ENCODE data around the gene CD200R1. TPM values are rescaled to one million over a fixed set of nuclear protein-coding genes. Genes with fewer than 3 reads are reported as not detected.
A peak's percentile ranks its signal among the peaks of the same experiment; 100 is the strongest.

Gene CD200R1
- total RNA-seq, 4 donors from 2014 or later: 2.9 to 9.6 (median 4.3) TPM

DNA sequence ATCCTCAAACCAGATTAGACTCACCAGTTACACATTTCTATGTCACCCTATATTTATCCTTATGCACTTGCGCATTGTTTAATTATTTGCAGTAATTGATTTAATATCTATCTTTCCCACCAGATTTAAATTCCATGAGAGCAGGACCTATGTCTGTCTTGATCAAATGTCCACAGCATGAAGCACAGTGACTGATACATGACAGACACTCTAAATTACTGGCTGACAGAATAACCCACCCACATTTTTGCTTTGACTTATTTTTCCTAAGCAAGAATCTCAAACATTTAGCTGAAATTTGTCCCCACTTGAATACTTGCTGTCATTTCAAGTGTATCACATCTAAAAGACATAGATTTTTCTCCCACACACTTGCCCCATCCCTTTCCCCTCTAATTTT lies 7.5 kb downstream of the CD200R1 start:
- H3K27ac ChIP-seq: no peak overlapping the region
- intact Hi-C loops (cut with DNase I): no loop called here
- TF ChIP-seq, protein P1, sequence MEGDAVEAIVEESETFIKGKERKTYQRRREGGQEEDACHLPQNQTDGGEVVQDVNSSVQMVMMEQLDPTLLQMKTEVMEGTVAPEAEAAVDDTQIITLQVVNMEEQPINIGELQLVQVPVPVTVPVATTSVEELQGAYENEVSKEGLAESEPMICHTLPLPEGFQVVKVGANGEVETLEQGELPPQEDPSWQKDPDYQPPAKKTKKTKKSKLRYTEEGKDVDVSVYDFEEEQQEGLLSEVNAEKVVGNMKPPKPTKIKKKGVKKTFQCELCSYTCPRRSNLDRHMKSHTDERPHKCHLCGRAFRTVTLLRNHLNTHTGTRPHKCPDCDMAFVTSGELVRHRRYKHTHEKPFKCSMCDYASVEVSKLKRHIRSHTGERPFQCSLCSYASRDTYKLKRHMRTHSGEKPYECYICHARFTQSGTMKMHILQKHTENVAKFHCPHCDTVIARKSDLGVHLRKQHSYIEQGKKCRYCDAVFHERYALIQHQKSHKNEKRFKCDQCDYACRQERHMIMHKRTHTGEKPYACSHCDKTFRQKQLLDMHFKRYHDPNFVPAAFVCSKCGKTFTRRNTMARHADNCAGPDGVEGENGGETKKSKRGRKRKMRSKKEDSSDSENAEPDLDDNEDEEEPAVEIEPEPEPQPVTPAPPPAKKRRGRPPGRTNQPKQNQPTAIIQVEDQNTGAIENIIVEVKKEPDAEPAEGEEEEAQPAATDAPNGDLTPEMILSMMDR (IDR thresholded peaks at IDR 0.05): no peak
- TF ChIP-seq POLR2A (IDR thresholded peaks at IDR 0.05): no peak
- no peaks in the 10 kb centered on the region for H3K36me3 ChIP-seq
- DNase-seq: no peak
- H3K4me3 ChIP-seq: no peak overlapping the region
- H3K4me1 ChIP-seq: peaks cover 0 to 5% (median 0%) of the 10 kb centered on the region in 3 donors
- no peaks in the 10 kb centered on the region for H3K27me3 ChIP-seq
- WGBS, 2 donors: 87 to 100% methylated on average over 1 of the region's 1 CpG
- peaks cover 0 to 21% (median 12%) of the 10 kb centered on the region in 3 donors for H3K9me3 ChIP-seq

DNA sequence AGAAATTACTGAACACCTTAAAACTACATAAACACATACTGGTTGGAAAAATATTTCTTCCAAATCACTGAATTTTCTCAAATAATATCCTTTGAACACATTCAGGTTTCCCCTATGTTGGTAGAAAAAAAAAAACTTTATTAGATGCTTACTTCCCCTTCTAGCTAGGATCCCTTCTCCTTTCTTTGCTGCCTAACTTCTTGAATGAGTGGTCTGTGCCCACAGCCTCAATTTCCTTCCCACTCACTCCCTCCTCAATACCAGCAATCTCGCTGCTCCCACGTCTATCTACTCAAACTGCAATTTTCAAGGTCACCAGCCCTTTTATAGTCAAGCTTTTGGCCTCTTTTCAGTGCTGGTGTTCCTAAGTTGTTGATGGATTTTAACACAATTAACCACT lies 8.3 kb downstream of the CD200R1 start:
- Histone ChIP-seq H3K9me3 (peaks cover 0 to 21% (median 12%) of the 10 kb centered on the region in 3 donors), H3K27ac (no peak overlapping the region), H3K36me3 (no peaks in the 10 kb centered on the region), H3K27me3 (no peaks in the 10 kb centered on the region), H3K4me1 (peaks cover 0 to under 1% (median 0%) of the 10 kb centered on the region in 3 donors), H3K4me3 (no peak overlapping the region)
- DNase-seq: no peak
- intact Hi-C loops (cut with DNase I): no loop called here
- 40 to 83% methylated on average over 2 of the region's 2 CpGs for WGBS, 2 donors
- TF ChIP-seq POLR2A (IDR thresholded peaks at IDR 0.05): no peak
- TF ChIP-seq, protein P1 (IDR thresholded peaks at IDR 0.05): no peak

DNA sequence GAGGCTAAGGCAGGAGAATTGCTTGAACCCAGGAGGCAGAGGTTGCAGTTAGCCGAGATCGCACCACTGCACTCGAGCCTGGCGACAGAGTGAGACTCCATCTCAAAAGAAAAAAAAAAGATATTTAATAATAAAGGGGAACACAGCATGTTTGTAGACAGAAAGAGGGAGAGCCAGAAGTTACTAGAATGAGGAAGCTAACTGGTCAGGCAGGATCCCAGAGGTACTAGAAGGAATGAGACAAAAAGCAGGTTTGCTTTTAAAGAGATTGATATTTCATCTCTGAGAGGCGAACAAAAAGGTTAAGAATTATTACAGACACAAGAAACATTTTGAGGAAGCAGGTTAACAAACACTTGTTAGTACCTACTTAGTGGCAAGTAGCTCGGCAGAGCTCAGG lies 9.2 kb downstream of the CD200R1 start:
- Histone ChIP-seq H3K27ac (no peak overlapping the region), H3K4me1 (no peaks in the 10 kb centered on the region), H3K27me3 (no peaks in the 10 kb centered on the region), H3K36me3 (no peaks in the 10 kb centered on the region), H3K9me3 (peaks cover 0 to 21% (median 12%) of the 10 kb centered on the region in 3 donors), H3K4me3 (no peak overlapping the region)
- WGBS, 2 donors: 90 to 92% methylated on average over 5 to 6 of the region's 6 CpGs
- intact Hi-C loops (cut with DNase I): no loop called here
- no peak for DNase-seq
- no peak for TF ChIP-seq POLR2A (IDR thresholded peaks at IDR 0.05)
- TF ChIP-seq, protein P1 (IDR thresholded peaks at IDR 0.05): no peak

DNA sequence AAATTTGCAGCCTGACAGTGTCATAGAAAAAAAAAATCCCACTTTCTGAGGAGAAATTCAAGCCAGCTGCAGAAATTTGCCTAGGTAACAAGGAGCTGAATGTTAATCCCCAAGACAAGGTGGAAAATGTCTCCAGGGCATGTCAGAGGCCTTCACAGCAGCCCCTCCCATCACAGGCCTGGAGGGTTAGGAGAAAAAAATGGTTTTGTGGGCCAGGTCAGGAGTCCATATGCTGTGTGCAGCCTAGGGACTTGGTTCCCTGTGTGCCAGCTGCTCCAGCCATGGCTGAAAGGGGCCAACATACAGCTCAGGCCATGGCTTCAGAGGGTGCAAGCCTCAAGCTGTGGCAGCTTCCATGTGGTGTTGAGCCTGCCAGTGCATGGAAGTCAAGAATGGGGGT lies 11.2 kb downstream of the CD200R1 start:
- Histone ChIP-seq H3K36me3 (no peaks in the 10 kb centered on the region), H3K4me3 (no peak overlapping the region), H3K27me3 (no peaks in the 10 kb centered on the region), H3K9me3 (peaks cover 0 to 21% (median 12%) of the 10 kb centered on the region in 3 donors), H3K27ac (no peak overlapping the region), H3K4me1 (no peaks in the 10 kb centered on the region)
- DNase-seq: no peak
- no peak for TF ChIP-seq POLR2A (IDR thresholded peaks at IDR 0.05)
- TF ChIP-seq, protein P1 (IDR thresholded peaks at IDR 0.05): no peak
- intact Hi-C loops (cut with DNase I): no loop called here

DNA sequence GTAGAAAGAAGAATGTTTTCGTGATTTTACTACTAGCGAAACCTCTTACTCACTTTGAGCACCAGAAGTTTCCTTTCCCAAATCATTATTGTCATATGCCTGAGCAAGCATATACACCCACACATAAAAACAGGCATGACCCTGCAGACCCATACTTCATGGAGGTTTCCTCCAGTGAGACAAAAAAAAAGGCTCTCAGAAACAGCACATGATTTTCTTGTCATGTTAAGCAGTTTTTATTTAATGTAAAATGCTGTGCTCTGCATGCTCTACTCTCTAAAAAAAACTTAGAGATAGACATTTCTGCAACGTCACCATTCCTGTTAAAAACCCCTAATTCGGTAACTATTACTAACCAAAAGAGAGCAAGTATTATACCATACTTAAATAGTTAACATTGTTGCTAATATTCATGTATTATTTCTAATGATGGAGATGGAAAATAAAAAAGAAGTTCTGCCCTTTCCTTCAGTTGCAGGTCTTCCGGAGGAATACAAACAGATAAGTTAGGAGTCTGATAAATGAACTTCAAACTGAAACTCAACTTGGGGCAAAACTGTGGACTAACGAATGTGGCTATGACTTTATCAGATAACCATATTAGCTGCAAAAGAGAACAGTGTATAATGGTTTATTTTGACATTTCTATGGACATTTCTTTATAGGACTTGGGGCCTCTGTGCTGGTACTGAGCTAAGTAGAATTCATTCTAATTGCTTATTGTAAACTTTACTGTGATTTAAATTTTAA lies 15.9 kb downstream of the CD200R1 start:
- WGBS, 2 donors: 42 to 55% methylated on average over 6 of the region's 6 CpGs

More for the DNA sequence above, 15.9 kb downstream of the CD200R1 start:
- Histone ChIP-seq H3K9me3 (peaks cover 0 to 14% (median 8%) of the 10 kb centered on the region in 3 donors), H3K27me3 (no peaks in the 10 kb centered on the region), H3K4me3 (peak overlapping the region in 1 of 4 donors; percentile 19), H3K4me1 (no peaks in the 10 kb centered on the region), H3K36me3 (no peaks in the 10 kb centered on the region), H3K27ac (no peak overlapping the region)
- DNase-seq: no peak
- TF ChIP-seq, protein P1 (IDR thresholded peaks at IDR 0.05): no peak
- TF ChIP-seq POLR2A (IDR thresholded peaks at IDR 0.05): no peak
- intact Hi-C loops (cut with DNase I): no loop called here
